H1 (cell line): ENCODE data around the gene HOXC13. TPM values are rescaled to one million over a fixed set of nuclear protein-coding genes. Genes with fewer than 3 reads are reported as not detected.

ENCODE experiments used
- CTCF ChIA-PET: fragments of 300-600 bp; sonication (Branson Sonifier 250); formaldehyde crosslinking; loops from one replicate; lab custom pipeline; 2021; ENCODE audit not compliant: partially characterized antibody; lab: Charles Lee
- POLR2A ChIA-PET: fragments of 300-600 bp; sonication (Branson Sonifier 250); formaldehyde crosslinking; loops from one replicate; lab custom pipeline; 2021; ENCODE audit warnings: inconsistent platforms; ENCODE audit not compliant: partially characterized antibody; lab: Charles Lee
- DNase-seq, 2 experiments: peaks; one replicate each; pipeline versions ENCODE4 v3.0.0 to v3.0.0-alpha.2; 2010 to 2022; ENCODE audit warnings: low spot score in 2 of 2, low read depth in 1 of 2, mixed read lengths in 1 of 2
- FAIRE-seq: peaks from 2 replicates; lab custom pipeline; 2011; peaks lifted over from hg19 to GRCh38; lab: Jason Lieb, UNC
- H2AFZ ChIP-seq: 2 replicates; pipeline ENCODE4 v1.8.1; 2012; ENCODE audit warnings: low read length, inconsistent platforms
- H2AK5ac ChIP-seq: 2 replicates; pipeline ENCODE4 v1.6.1; 2013; ENCODE audit warnings: low read depth, low read length
- H2BK120ac ChIP-seq: replicated peaks from 2 replicates; pipeline ENCODE3; 2013; ENCODE audit warnings: low read depth, low read length, inconsistent platforms
- H2BK12ac ChIP-seq: 2 replicates; pipeline ENCODE4 v1.6.1; 2013; ENCODE audit warnings: low read depth, low read length
- H2BK15ac ChIP-seq: 2 replicates; pipeline ENCODE4 v1.6.1; 2013; ENCODE audit warnings: low read length
- H2BK20ac ChIP-seq: 2 replicates; pipeline ENCODE4 v1.6.1; 2013; ENCODE audit warnings: low read length
- H2BK5ac ChIP-seq: 2 replicates; pipeline ENCODE4 v1.6.1; 2013; ENCODE audit warnings: low read depth, low read length
- H3K14ac ChIP-seq: 2 replicates; pipeline ENCODE4 v1.6.1; 2013; ENCODE audit warnings: inconsistent platforms; ENCODE audit not compliant: insufficient read length
- H3K18ac ChIP-seq: 2 replicates; pipeline ENCODE4 v1.6.1; 2013; ENCODE audit warnings: low read length; ENCODE audit errors: extremely low read depth
- H3K23ac ChIP-seq: 2 replicates; pipeline ENCODE4 v1.6.1; 2013; ENCODE audit warnings: inconsistent platforms; ENCODE audit not compliant: insufficient read length
- H3K23me2 ChIP-seq: 2 replicates; pipeline ENCODE4 v1.6.1; 2013; ENCODE audit warnings: low read depth, low read length
- H3K27ac ChIP-seq: 2 replicates; pipeline ENCODE4 v1.6.1; 2011; ENCODE audit warnings: low read depth, low read length, inconsistent platforms
- H3K27me3 ChIP-seq, 4 experiments: replicated peaks in 1 of 4; 1 replicate in 1 of 4; 2 replicates in 3 of 4; pipeline versions ENCODE4 v1.6.1 to v1.8.1; 2011 to 2013; ENCODE audit warnings: low read length in 3 of 4, mild to moderate bottlenecking in 3 of 4, inconsistent platforms in 2 of 4, mixed read lengths in 2 of 4, moderate library complexity in 1 of 4; ENCODE audit not compliant: control insufficient read depth in 3 of 4, insufficient read depth in 3 of 4; ENCODE audit errors: extremely low read depth in 1 of 4
- H3K36me3 ChIP-seq, 4 experiments: 2 replicates each; pipeline versions ENCODE4 v1.6.1 to v1.8.1; 2011 to 2013; ENCODE audit warnings: mild to moderate bottlenecking in 4 of 4, low read length in 3 of 4, moderate library complexity in 2 of 4, control low read depth in 1 of 4, inconsistent platforms in 1 of 4; ENCODE audit not compliant: insufficient read depth in 4 of 4, control insufficient read depth in 2 of 4
- H3K4ac ChIP-seq: replicated peaks from 2 replicates; pipeline ENCODE3; 2013; ENCODE audit warnings: low read length, low read depth, mixed read lengths, inconsistent platforms; ENCODE audit not compliant: insufficient read length
- H3K4me1 ChIP-seq, 4 experiments: replicated peaks in 1 of 4; 1 replicate in 1 of 4; 2 replicates in 3 of 4; pipeline versions ENCODE4 v1.6.1 to v1.8.1; 2011 to 2013; ENCODE audit warnings: low read length in 3 of 4, inconsistent platforms in 2 of 4, mixed read lengths in 1 of 4; ENCODE audit not compliant: insufficient read depth in 4 of 4, control insufficient read depth in 3 of 4
- H3K4me2 ChIP-seq, 2 experiments: 2 replicates each; pipeline versions ENCODE4 v1.6.1 to v1.8.1; 2011 to 2013; ENCODE audit warnings: low read depth in 2 of 2, low read length in 2 of 2, control low read depth in 1 of 2, inconsistent platforms in 1 of 2, mild to moderate bottlenecking in 1 of 2; ENCODE audit not compliant: insufficient read depth in 1 of 2
- H3K4me3 ChIP-seq, 4 experiments: fragments of 200-600, 300-600 bp in 1 of 4; sonication (generic), shearing (Covaris generic), sonication (Bioruptor Twin) in 1 of 4; 2 replicates each; pipeline versions ENCODE4 v1.5.1 to v1.8.1; 2011 to 2016; ENCODE audit warnings: low read length in 4 of 4, low read depth in 3 of 4, control low read depth in 2 of 4, inconsistent platforms in 2 of 4, mild to moderate bottlenecking in 2 of 4, mixed read lengths in 1 of 4, moderate library complexity in 1 of 4; ENCODE audit not compliant: insufficient read depth in 2 of 4; ENCODE audit errors: extremely low read depth in 1 of 4
- H3K56ac ChIP-seq: replicated peaks from 2 replicates; pipeline ENCODE3; 2013; ENCODE audit warnings: low read depth, mild to moderate bottlenecking, mixed read lengths, low read length, inconsistent platforms; ENCODE audit not compliant: insufficient read length
- H3K79me1 ChIP-seq: 2 replicates; pipeline ENCODE4 v1.6.1; 2013; ENCODE audit warnings: low read depth, low read length, control low read depth
- H3K79me2 ChIP-seq, 2 experiments: 2 replicates each; pipeline versions ENCODE4 v1.6.1 to v1.8.1; 2012 to 2013; ENCODE audit warnings: low read length in 2 of 2, mild to moderate bottlenecking in 2 of 2, inconsistent platforms in 1 of 2; ENCODE audit not compliant: insufficient read depth in 2 of 2, control insufficient read depth in 1 of 2
- H3K9ac ChIP-seq, 4 experiments: replicated peaks in 1 of 4; 1 replicate in 1 of 4; 2 replicates in 3 of 4; pipeline versions ENCODE4 v1.6.1 to v1.8.1; 2011 to 2013; ENCODE audit warnings: low read depth in 3 of 4, low read length in 3 of 4, control low read depth in 2 of 4, mild to moderate bottlenecking in 2 of 4, moderate library complexity in 2 of 4, inconsistent platforms in 1 of 4; ENCODE audit errors: extremely low read depth in 1 of 4
- H3K9me3 ChIP-seq, 2 experiments: 2 replicates each; pipeline versions ENCODE4 v1.6.1 to v1.8.1; 2012 to 2013; ENCODE audit warnings: mild to moderate bottlenecking in 2 of 2, moderate library complexity in 2 of 2, control low read depth in 1 of 2, inconsistent platforms in 1 of 2, low read depth in 1 of 2, low read length in 1 of 2, mixed read lengths in 1 of 2; ENCODE audit not compliant: insufficient read depth in 2 of 2
- H4K20me1 ChIP-seq, 2 experiments: replicated peaks in 1 of 2; 2 replicates each; pipeline versions ENCODE3 to v1.8.1; 2011 to 2013; ENCODE audit warnings: inconsistent platforms in 2 of 2, low read length in 2 of 2, mild to moderate bottlenecking in 1 of 2; ENCODE audit not compliant: insufficient read depth in 2 of 2, control insufficient read depth in 1 of 2
- H4K5ac ChIP-seq: 2 replicates; pipeline ENCODE4 v1.6.1; 2013; ENCODE audit warnings: low read length, low read depth, mixed read lengths, inconsistent platforms; ENCODE audit not compliant: insufficient read length
- H4K8ac ChIP-seq: 2 replicates; pipeline ENCODE4 v1.8.0; 2013; ENCODE audit warnings: mild to moderate bottlenecking, moderate library complexity, low read length, inconsistent platforms; ENCODE audit not compliant: insufficient read depth; ENCODE audit errors: extremely low read depth
- H4K91ac ChIP-seq: replicated peaks from 2 replicates; pipeline ENCODE3; 2013; ENCODE audit warnings: low read length, mixed read lengths, inconsistent platforms; ENCODE audit not compliant: insufficient read length
- CBX5 ChIP-seq: fragments of 300-800, 300-1000 bp; sonication (generic); IDR thresholded peaks from 2 replicates; pipeline ENCODE4 v1.7.1; 2016; ENCODE audit warnings: antibody characterized with exemption, low read length, low read depth
- CBX8 ChIP-seq: fragments of 300-800, 300-1000 bp; sonication (generic); IDR thresholded peaks from 2 replicates; pipeline ENCODE4 v1.7.1; 2016; ENCODE audit warnings: low read depth, low read length, borderline replicate concordance
- CHD1 ChIP-seq: IDR thresholded peaks from 2 replicates; pipeline ENCODE4 v1.6.1; 2012; ENCODE audit warnings: low read depth, low read length, improper control_type of control experiment
- EGR1 ChIP-seq: IDR thresholded peaks from 2 replicates; pipeline ENCODE4 v1.6.1; 2011; ENCODE audit warnings: low read depth, low read length, borderline replicate concordance
- KDM4A ChIP-seq: IDR thresholded peaks from one replicate; pipeline ENCODE4 v1.7.1; 2012; ENCODE audit warnings: low read depth, mild to moderate bottlenecking, moderate library complexity, low read length, inconsistent platforms; ENCODE audit not compliant: severe bottlenecking
- RBBP5 ChIP-seq: IDR thresholded peaks from 2 replicates; pipeline ENCODE4 v1.7.1; 2012; ENCODE audit warnings: low read depth, mild to moderate bottlenecking, inconsistent platforms, low read length, moderate library complexity, borderline replicate concordance
- SIN3A ChIP-seq, 2 experiments: IDR thresholded peaks in 1 of 2; conservative IDR thresholded peaks in 1 of 2; 2 replicates each; pipeline ENCODE4 v1.6.1; 2011 to 2012; ENCODE audit warnings: low read length in 2 of 2, improper control_type of control experiment in 1 of 2, low read depth in 1 of 2, mild to moderate bottlenecking in 1 of 2
- SUZ12 ChIP-seq: fragments of 200-600 bp; sonication (generic); IDR thresholded peaks from 2 replicates; pipeline ENCODE4 v1.6.1; 2012; ENCODE audit warnings: mild to moderate bottlenecking, inconsistent platforms, low read length, moderate library complexity, mixed read lengths
- ZNF274 ChIP-seq: IDR thresholded peaks from 2 replicates; pipeline ENCODE4 v1.7.0; 2012; ENCODE audit warnings: low read length, borderline replicate concordance; ENCODE audit errors: extremely low read depth
- WGBS, 2 experiments: shearing (Covaris generic) in 1 of 2; methylation state at CpG; one replicate each; pipeline versions ENCODE4 v1.1.6 to v1.1.7; 2013 to 2015; ENCODE audit warnings: low lambda C conversion rate in 2 of 2, mixed read lengths in 2 of 2, inconsistent platforms in 1 of 2, low coverage in 1 of 2, missing lambda C conversion rate in 1 of 2; ENCODE audit not compliant: insufficient replicate concordance in 2 of 2, insufficient coverage in 1 of 2, insufficient read length in 1 of 2; ENCODE audit errors: extremely low coverage in 1 of 2, missing lambda C conversion rate in 1 of 2; 5-methylcytosine and 5-hydroxymethylcytosine counted together
- polyA plus RNA-seq, 7 experiments: library from polyadenylated mRNA; depleted of rRNA in 3 of 7; stranded (reverse) in 5 of 7; unstranded in 2 of 7; fragments of >200 nt in 5 of 7; fragments of 200-250 nt in 2 of 7; gene quantifications; 1 replicate in 5 of 7; 2 replicates in 1 of 7; 4 replicates in 1 of 7; pipeline versions ENCODE4 v1.2.1 to v1.2.3, GENCODE V29; 2011 to 2013; ENCODE audit warnings: missing spikeins in 2 of 7, mixed read lengths in 2 of 7
- total RNA-seq: library from RNA; stranded (reverse); fragmentation: NEBNext Ultra II Directional; extraction: Animal tissue kit (Norgen Biotek cat#: 25700); gene quantifications from 2 replicates; pipeline ENCODE4 v1.2.1, GENCODE V29; 2021
- TF ChIP-seq, protein P1 (sequence below), 3 experiments: IDR thresholded peaks; 1 replicate in 2 of 3; 2 replicates in 1 of 3; pipeline versions ENCODE4 v1.5.1 to v1.6.1; 2011; ENCODE audit warnings: low read length in 3 of 3, mild to moderate bottlenecking in 3 of 3, inconsistent platforms in 2 of 3, low read depth in 1 of 3, moderate library complexity in 1 of 3; ENCODE audit not compliant: insufficient read depth in 1 of 3; ENCODE audit errors: control extremely low read depth in 1 of 3

Gene HOXC13
- total and polyA plus RNA-seq, 2 of the 8 experiments (the other 6 are each of a cell fraction or from before 2014, with no cell fraction given): 0.02 TPM; not detected in 1

DNA sequence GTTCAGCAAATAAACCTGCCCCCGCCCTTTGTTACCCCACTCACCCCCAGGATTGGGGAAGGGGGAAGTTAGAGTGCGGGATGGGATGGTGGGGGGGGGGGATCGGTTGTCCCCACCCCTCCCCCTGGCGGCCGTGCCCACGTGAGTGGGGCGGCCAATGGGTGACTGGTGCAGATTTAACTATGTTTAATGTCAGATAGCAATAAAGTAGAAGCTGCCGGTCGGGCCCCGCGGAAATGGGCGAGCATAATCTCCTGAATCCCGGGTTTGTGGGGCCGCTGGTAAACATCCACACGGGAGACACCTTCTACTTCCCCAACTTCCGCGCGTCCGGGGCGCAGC, 16.0 kb downstream of the HOXC13 start, which contains the start of gene HOXC12:
HOXC12 (plus strand) TSS at position 210 of the 342 bp plus-strand sequence; CDS start at position 237, 27 bp downstream.
- WGBS, 2 experiments: 23% methylated on average over 14 of the region's 20 CpGs; no CpG with 5 or more reads in 1 of the 2 experiments
- Histone ChIP-seq H3K4me3 (peak within 1 kb of the TSS in 1 of 4 experiments; percentile 13; a peak in 1 of 8 replicates), H4K5ac (no peak within 1 kb of the TSS), H2BK12ac (peak within 1 kb of the TSS; percentile 94), H2AK5ac (0 out of 2 replicates have a peak within 1 kb of the TSS, but pooled peaks have one; percentile 48), H3K18ac (no peak within 1 kb of the TSS; the same call in 1 of the 2 replicates), H3K23ac (no peak within 1 kb of the TSS), H3K27me3 (peaks cover 100% of the 10 kb centered on the region in 4 experiments), H4K91ac (no peak within 1 kb of the TSS), H3K4me1 (peaks cover 0 to 16% (median 4%) of the 10 kb centered on the region in 4 experiments; a peak in 6 of 7 replicates), H3K4ac (no peak within 1 kb of the TSS), H2BK20ac (no peak within 1 kb of the TSS), H3K23me2 (no peaks in the 10 kb centered on the region), H2BK15ac (peak within 1 kb of the TSS; percentile 81; the same call in 1 of the 2 replicates), H2AFZ (no peak within 1 kb of the TSS), H3K79me1 (no peaks in the 10 kb centered on the region), H3K56ac (no peak within 1 kb of the TSS), H3K9ac (no peak within 1 kb of the TSS), H3K9me3 (no peaks in the 10 kb centered on the region; a peak in 1 of 4 replicates), H3K14ac (no peak within 1 kb of the TSS), H4K20me1 (peaks cover 32 to 61% of the 10 kb centered on the region in 2 experiments), H3K79me2 (no peaks in the 10 kb centered on the region), H3K4me2 (peak within 1 kb of the TSS in 1 of 2 experiments; percentile 19; a peak in 1 of 4 replicates), H2BK120ac (no peak within 1 kb of the TSS), H2BK5ac (no peak within 1 kb of the TSS), H4K8ac (peak within 1 kb of the TSS; percentile 82; the same call in 1 of the 2 replicates), H3K36me3 (peaks cover 0 to 9% (median 0%) of the 10 kb centered on the region in 4 experiments; a peak in 1 of 8 replicates), H3K27ac (no peak within 1 kb of the TSS)
- CTCF ChIA-PET: interaction anchor here (0.6 to 5.6 kb wide), 8 partner anchors 10 to 199 kb away, joined by 3 to 40 read pairs (median 4); partner anchors contain the start of gene HOXC10
- DNase-seq: no peak
- POLR2A ChIA-PET: interaction anchor here (2.5 kb wide), 1 partner anchor 11 kb away, joined by 9 read pairs; no protein-coding TSS in a partner anchor
- FAIRE-seq: no peak
- TF ChIP-seq RBBP5 (no peak), ZNF274 (no peak), SUZ12 (no peak), KDM4A (no peak), EGR1 (no peak), CHD1 (no peak), CBX8 (no peak), SIN3A (conservative IDR thresholded peaks at IDR 0.05 in 1 of 2, IDR thresholded peaks at IDR 0.05 in 1 of 2; ENCODE audit: low read depth in 1 of 2, low read length in 2 of 2) (no peak), CBX5 (no peak)
- TF ChIP-seq, protein P1, sequence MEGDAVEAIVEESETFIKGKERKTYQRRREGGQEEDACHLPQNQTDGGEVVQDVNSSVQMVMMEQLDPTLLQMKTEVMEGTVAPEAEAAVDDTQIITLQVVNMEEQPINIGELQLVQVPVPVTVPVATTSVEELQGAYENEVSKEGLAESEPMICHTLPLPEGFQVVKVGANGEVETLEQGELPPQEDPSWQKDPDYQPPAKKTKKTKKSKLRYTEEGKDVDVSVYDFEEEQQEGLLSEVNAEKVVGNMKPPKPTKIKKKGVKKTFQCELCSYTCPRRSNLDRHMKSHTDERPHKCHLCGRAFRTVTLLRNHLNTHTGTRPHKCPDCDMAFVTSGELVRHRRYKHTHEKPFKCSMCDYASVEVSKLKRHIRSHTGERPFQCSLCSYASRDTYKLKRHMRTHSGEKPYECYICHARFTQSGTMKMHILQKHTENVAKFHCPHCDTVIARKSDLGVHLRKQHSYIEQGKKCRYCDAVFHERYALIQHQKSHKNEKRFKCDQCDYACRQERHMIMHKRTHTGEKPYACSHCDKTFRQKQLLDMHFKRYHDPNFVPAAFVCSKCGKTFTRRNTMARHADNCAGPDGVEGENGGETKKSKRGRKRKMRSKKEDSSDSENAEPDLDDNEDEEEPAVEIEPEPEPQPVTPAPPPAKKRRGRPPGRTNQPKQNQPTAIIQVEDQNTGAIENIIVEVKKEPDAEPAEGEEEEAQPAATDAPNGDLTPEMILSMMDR (IDR thresholded peaks at IDR 0.05; ENCODE audit: control extremely low read depth in 1 of 3, insufficient read depth in 1 of 3, low read depth in 1 of 3, low read length in 3 of 3): no peak
